Neural progenitor cell (in vitro differentiated cells): ENCODE results near the gene MRPL24.

Source experiments
- CTCF ChIP-seq: fragments of 200-600 bp; sonication (generic); IDR thresholded peaks from 2 replicates; pipeline ENCODE4 v1.5.1; 2017; ENCODE audit warnings: antibody characterized with exemption, mild to moderate bottlenecking
- EZH2 ChIP-seq: fragments of 200-600 bp; sonication (generic); IDR thresholded peaks from 2 replicates; pipeline ENCODE4 v1.6.1; 2017; ENCODE audit warnings: antibody characterized with exemption, mild to moderate bottlenecking, moderate library complexity

GRCh38 chr1:156705321-156705917 lies 35.5 kb downstream of the MRPL24 start, which contains the start of gene CRABP2:
- TF ChIP-seq CTCF (no peak), EZH2 (no peak)
